ENCODE measurements around the gene TRMT2A.

The TRMT2A gene

GRCh38 chr22:20063271-20064139 is 53.5 kb downstream of the TRMT2A start:
- DNase-seq (ENCODE audit: low read depth in 2 of 2) = no peak

GRCh38 chr22:20062766-20063083 is 54.3 kb downstream of the TRMT2A start:
- no peak for DNase-seq (ENCODE audit: low read depth in 2 of 2)

- no peak for DNase-seq (ENCODE audit: low read depth in 2 of 2)
Observed at GRCh38 chr22:20062043-20062765, 54.8 kb downstream of the TRMT2A start.
